GM21529 (cell line): Measurements from ENCODE around the gene TNIP1.

ENCODE experiments used
- ATAC-seq: cut with Tn5 transposase; IDR thresholded peaks from one replicate; pipeline ENCODE4 v1.9.1; 2021; ENCODE audit not compliant: unreplicated experiment

Gene TNIP1

GRCh38 chr5:151047814-151048425 is 32.9 kb downstream of the TNIP1 start:
- peak; percentile 58 for ATAC-seq

DNA sequence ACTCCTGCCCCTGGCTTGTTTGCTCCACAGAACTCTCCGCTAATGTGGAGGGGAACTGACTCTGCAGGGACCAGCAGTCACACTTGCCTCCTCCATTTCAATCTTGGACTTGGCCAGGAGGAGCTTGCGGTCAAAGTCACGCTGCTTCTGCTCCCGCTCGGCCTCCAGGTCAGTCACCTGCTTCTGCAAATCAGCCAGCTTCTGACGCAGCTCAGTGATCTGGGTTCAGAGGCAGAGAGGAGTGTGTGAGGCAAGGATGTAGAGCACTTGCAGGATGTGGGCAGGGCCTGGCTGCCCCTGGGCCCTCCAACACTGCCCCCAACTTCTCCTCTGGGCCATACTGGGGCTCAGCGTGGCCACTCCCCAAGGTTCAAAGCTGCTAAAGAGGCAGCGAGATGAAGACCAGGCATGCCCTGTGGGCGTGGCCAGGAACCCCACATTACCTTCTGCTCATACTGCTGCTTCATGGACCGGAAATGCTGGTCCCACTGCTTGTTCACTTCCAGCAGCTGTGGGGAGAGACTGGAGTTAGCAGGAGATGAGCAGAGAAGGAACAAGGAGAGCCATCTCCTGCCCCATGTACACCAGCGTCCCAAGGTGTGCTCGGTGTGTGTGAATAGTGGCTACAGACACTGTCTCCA is 38.3 kb downstream of the TNIP1 start:
- ATAC-seq: no peak

GRCh38 chr5:151041577-151042268 is 39.1 kb downstream of the TNIP1 start:
- no peak for ATAC-seq

GRCh38 chr5:151040211-151040747 is 40.6 kb downstream of the TNIP1 start:
- ATAC-seq: no peak

DNA sequence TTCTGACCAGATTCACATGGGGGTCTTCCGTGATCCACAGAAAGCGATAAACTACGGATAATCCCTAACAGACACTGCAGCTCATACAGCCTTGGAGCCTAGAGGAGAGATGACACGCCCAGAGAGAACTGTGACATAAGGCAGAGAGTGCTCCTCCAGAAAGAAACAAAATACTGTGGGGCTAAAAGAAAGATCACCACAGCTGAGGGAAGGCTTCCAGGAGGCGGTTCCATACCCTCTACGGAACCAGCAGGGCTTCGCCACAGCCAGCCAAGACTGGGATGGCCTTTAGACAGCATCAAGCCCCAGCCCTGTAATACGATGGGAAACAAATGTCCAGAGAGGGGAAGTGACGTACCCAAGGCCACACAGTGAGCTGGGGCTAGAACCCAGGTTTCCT is 41.2 kb downstream of the TNIP1 start:
- no peak for ATAC-seq

DNA sequence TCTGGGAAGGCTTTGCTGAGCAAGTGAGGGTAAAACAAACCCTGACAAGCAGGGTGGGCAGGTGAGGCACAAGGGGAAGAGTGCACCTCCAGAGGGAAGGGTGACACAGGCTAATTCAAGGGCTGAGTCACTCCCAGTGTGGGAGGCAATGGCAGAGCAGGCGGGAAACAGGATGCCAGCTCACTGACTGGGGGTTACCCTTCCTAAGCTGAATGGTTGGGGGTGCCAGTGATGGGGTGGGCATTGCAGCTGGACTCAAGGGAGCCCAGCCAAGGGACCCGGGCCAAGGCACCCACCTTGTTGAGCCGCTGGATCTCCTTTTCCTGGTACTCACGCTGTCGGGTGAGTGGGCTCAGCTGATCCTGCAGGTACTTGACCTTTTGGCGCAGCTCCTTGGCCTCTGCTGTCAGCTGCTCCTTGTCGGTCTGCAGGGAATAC is 42.0 kb downstream of the TNIP1 start:
- no peak for ATAC-seq

DNA sequence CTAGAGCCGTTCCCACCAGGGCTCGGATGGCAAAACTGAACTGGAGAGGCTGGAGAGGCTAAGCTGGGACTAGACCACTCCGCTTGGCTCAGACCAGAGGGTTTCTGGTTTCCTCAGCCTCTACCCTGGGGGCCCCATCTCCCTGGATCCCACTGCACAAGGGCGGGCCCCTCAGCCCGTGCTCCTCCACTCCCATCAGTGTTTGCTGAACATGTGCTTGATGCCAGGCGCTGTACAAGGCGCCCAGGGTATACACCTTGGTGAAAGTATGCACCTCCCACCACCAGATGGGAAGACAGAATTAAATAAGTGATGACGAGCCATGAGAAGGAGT is 42.5 kb downstream of the TNIP1 start:
- ATAC-seq: no peak

DNA sequence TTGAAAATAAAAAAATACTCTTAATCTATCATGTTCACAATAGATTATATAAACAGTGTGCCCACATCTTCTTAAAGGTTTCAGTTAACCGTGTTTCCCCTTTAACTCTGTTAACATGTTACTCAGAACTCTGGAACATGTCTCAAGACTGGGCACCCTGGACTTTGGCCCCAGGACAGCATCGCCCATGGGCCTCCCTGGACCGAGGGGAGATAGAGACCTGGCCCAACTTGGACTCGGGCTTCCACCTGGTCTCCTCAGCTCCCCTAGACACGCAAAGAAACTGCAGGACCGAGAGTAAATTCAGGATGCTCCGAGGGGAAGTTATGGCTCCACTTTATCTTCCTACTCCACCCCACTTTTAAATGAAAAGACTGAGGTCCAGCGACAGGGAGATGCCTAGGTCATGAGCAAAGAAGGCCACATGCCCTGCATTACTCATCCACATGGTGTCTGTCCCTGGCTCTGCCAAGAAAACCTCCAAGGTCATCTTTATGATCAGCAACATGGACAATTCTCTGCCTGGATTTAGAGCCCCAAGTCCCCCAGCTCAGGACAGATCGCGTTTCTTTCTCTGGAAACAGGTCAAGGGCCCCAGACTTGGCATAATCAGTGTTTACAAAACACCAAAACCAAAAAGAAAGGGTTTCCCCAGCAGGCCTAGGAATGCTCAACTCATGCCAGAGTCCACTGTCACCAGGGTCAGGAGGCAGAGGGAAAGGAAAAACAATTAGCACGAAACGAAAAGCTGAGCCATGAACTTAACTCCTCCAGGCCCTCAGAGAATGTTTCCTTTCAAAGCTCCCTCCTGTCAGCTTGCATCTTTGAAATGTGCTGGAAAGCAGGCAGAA is 43.0 kb downstream of the TNIP1 start:
- ATAC-seq: no peak

GRCh38 chr5:151036556-151036955 is 44.3 kb downstream of the TNIP1 start:
- ATAC-seq: no peak

- ATAC-seq: no peak
Observed at GRCh38 chr5:151034422-151035379, 46.1 kb downstream of the TNIP1 start.

DNA sequence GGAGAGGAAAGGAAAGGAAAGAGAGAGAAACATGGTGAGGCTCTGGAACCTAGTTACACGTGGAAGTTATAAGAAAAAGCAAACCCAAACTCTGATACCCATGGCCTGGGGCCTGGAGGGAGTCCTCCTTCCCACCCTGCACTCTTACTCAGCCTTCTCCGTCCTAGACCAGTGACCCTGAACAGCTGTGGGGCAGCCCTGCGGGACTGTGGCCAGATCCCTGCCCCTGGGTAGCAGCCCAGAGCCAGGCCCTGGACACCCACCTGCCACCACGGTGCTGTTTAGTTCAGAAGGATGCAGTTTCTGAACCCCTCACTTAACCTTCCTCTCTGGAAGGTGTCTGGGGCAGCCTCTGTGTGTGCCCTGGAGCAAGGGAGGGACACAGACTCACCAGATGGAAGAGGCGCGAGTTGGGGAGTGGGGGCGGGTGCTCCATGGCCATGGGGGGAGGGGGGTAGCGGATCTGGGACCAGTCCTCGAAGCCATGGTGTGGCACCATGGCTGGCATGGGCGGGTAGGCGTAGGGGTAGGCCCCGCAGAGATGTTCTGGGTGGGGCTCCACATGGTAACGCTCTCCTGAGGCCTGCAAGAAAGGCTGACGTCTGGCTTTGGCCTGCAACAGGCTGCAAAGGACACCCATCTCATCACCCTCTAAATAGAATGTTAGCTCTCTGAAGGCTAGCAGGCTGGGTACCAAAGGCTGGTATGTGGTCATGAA is 47.5 kb downstream of the TNIP1 start:
- ATAC-seq: no peak

DNA sequence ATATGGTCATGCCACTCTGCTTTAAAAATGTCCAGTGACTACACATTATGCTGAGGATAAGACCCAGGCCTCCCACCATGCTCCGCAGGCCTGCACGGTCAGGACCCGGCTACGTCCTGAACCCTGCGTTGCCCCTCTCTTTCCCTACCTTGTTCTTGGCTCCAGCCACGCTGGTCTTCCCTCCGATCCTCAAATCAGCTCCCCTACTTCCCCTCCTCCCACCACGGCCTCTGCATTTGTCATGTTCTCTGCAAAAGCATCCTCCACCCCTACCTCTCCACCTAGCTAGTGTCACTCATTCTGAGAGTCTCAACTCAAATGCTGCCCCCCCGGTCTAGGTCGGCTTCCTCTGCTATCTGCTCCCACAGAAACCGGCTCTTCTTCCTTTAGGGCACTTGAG is 49.3 kb downstream of the TNIP1 start:
- ATAC-seq: no peak

DNA sequence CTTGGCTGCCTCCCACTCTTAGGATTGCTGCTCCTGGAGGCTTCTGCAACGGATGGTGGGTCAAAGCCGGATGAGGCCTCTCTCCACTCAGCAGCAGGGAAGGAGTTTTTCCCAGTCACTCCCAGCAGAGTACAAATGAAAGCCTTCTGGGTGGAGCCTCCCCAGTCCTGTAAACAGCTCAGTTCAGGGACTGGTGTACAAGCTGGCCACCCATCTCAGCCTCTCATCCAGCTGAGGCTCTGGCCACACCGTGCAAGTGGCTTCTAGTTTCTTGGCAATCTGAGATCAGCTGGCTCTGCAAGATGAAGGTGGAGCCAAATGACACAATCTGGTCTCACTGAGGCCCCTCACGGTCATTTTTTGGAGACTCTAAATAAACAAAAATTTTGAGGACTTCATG is 50.5 kb downstream of the TNIP1 start:
- ATAC-seq: no peak

DNA sequence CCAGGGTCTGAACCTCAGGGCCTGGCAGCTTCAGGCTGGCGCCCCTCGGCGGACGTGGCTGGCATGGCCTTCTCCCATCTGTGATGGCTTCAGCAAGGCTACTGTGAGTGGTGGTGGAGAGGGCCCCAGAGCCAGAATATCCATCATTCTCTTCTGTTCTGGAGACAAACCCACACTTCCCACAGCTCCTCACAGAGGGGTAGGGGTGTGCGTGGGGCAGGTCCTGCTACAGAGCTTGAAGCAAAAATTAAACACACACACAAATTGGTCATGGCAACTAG is 50.8 kb downstream of the TNIP1 start:
- ATAC-seq: no peak

DNA sequence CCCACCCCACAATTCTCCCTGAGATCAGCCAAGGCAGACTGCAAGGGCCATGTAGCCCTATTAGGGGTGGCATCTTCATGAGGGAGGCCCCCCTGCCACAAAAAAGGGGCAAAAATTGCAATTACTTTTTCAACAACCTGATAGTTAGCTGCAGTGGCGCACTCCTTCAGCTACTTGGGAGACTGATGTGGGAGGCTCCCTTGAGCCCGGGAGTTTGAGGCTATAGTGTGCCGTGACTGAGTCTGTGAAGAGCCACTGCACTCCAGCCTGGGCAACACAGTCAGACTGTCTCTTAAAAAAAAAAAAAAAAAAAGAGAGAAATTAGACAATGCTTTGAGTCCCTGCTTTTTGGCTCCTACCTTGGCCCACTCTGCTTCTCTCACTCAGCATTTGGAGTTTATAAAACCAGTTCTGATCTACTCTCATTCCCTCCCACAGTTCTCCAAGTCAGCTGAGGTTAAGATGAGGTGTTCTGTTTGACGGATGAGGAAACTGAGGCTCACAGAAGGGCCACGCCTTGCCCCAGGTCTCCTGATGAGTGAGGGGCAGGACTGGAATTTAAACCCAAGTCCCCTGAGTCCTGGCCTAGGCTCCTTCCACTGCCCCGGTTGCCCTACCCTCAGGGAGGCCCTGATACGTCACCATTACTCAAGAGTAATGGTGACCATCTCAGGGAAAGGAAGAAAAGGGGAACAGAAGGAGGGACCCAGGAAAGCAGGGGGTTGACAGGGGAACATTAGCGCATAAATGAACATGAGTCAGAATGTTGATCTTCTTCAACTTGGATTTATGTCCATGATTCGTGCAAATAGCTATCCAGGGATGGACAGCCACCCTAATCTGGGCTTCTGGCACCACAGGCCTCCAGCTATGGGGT is 51.4 kb downstream of the TNIP1 start:
- ATAC-seq: no peak

DNA sequence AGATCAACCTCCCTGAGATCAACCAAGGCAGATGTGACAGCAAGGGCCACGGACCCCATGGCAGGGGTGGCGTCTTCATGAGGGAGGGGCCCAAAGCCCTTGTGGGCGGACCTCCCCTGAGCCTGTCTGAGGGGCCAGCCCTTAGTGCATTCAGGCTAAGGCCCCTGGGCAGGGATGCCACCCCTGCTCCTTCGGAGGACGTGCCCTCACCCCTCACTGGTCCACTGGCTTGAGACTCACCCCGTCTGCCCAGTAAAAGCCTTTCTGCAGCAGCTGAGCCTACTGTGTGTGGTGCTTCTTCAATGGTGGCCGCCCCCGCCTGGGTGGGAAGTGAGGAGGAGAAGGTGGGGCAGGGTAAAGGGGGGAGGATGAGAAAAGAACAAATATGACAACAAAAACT is 52.1 kb downstream of the TNIP1 start:
- ATAC-seq: no peak

DNA sequence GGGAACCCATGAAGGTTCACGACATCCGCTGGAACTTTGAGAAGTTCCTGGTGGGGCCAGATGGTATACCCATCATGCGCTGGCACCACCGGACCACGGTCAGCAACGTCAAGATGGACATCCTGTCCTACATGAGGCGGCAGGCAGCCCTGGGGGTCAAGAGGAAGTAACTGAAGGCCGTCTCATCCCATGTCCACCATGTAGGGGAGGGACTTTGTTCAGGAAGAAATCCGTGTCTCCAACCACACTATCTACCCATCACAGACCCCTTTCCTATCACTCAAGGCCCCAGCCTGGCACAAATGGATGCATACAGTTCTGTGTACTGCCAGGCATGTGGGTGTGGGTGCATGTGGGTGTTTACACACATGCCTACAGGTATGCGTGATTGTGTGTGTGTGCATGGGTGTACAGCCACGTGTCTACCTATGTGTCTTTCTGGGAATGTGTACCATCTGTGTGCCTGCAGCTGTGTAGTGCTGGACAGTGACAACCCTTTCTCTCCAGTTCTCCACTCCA is 52.8 kb downstream of the TNIP1 start:
- no peak for ATAC-seq

GRCh38 chr5:151026679-151027078 is 54.2 kb downstream of the TNIP1 start:
- no peak for ATAC-seq

- ATAC-seq: no peak
Observed at GRCh38 chr5:151026088-151026487, 54.7 kb downstream of the TNIP1 start.
